DMS 273 treated with DMSO at 0.1 percent for 48 hours (cell line): ENCODE measurements around the gene LINC00632.
A peak's percentile ranks its signal among the peaks of the same experiment; 100 is the strongest.
"Not testable (repeated sequence)": the region's sequence is repeated elsewhere in the genome, so short reads cannot be mapped to it uniquely, and the experiment has no call there.

Experiments used
- DNase-seq: peaks from one replicate; lab custom pipeline; 2025; lab: John Stamatoyannopoulos, UW

The LINC00632 gene

GRCh38 chrX:140709421-140709846, at the start of gene LINC00632:
TSS of gene LINC00632 (plus strand) at chrX:140709759.
- DNase-seq = no peak

GRCh38 chrX:140661643-140662042, 47.9 kb upstream of the LINC00632 start:
- DNase-seq = no peak

GRCh38 chrX:140664939-140665338, 44.6 kb upstream of the LINC00632 start:
- no peak for DNase-seq

- no peak for DNase-seq
Measured at GRCh38 chrX:140672840-140673731, 36.5 kb upstream of the LINC00632 start.

GRCh38 chrX:140687706-140688105, 21.9 kb upstream of the LINC00632 start:
- DNase-seq = no peak

GRCh38 chrX:140691596-140691995, 18.0 kb upstream of the LINC00632 start:
- not testable (repeated sequence) for DNase-seq

- no peak for DNase-seq
Measured at GRCh38 chrX:140697618-140698017, 11.9 kb upstream of the LINC00632 start.

GRCh38 chrX:140701480-140701879, 8.1 kb upstream of the LINC00632 start:
- no peak for DNase-seq

- DNase-seq = no peak
Measured at GRCh38 chrX:140710710-140711109, 1.2 kb downstream of the LINC00632 start.

GRCh38 chrX:140711894-140712293, 2.3 kb downstream of the LINC00632 start:
- DNase-seq = no peak

- DNase-seq = no peak
Measured at GRCh38 chrX:140712413-140713173, 3.0 kb downstream of the LINC00632 start.

- no peak for DNase-seq
Measured at GRCh38 chrX:140713174-140713539, 3.6 kb downstream of the LINC00632 start.

- DNase-seq = no peak
Measured at GRCh38 chrX:140715787-140716186, 6.2 kb downstream of the LINC00632 start.

GRCh38 chrX:140723121-140723715, 13.7 kb downstream of the LINC00632 start:
- no peak for DNase-seq

- DNase-seq = no peak
Measured at GRCh38 chrX:140724309-140724708, 14.8 kb downstream of the LINC00632 start.

- no peak for DNase-seq
Measured at GRCh38 chrX:140724736-140725135, 15.2 kb downstream of the LINC00632 start.

- no peak for DNase-seq
Measured at GRCh38 chrX:140725500-140725899, 15.9 kb downstream of the LINC00632 start.

GRCh38 chrX:140733766-140734342, 24.3 kb downstream of the LINC00632 start:
- DNase-seq = no peak

- no peak for DNase-seq
Measured at GRCh38 chrX:140744085-140744484, 34.5 kb downstream of the LINC00632 start.

GRCh38 chrX:140756941-140757340, 47.4 kb downstream of the LINC00632 start:
- DNase-seq = no peak

GRCh38 chrX:140762061-140762460, 52.5 kb downstream of the LINC00632 start:
- DNase-seq = peak; percentile 10

- DNase-seq = no peak
Measured at GRCh38 chrX:140764401-140764919, 54.9 kb downstream of the LINC00632 start.
